H1 (cell line): ENCODE results near the gene ZFAND2B. TPM values are rescaled to one million over a fixed set of nuclear protein-coding genes. Genes with fewer than 3 reads are reported as not detected.

ENCODE experiments used
- JUND ChIP-seq: IDR thresholded peaks from 2 replicates; pipeline ENCODE4 v1.6.1; 2011; ENCODE audit warnings: mild to moderate bottlenecking, improper control_type of control experiment, low read length
- polyA plus RNA-seq, 7 experiments: library from polyadenylated mRNA; depleted of rRNA in 3 of 7; stranded (reverse) in 5 of 7; unstranded in 2 of 7; fragments of >200 nt in 5 of 7; fragments of 200-250 nt in 2 of 7; gene quantifications; 1 replicate in 5 of 7; 2 replicates in 1 of 7; 4 replicates in 1 of 7; pipeline versions ENCODE4 v1.2.1 to v1.2.3, GENCODE V29; 2011 to 2013; ENCODE audit warnings: missing spikeins in 2 of 7, mixed read lengths in 2 of 7
- total RNA-seq: library from RNA; stranded (reverse); fragmentation: NEBNext Ultra II Directional; extraction: Animal tissue kit (Norgen Biotek cat#: 25700); gene quantifications from 2 replicates; pipeline ENCODE4 v1.2.1, GENCODE V29; 2021

ZFAND2B gene
- total and polyA plus RNA-seq, 2 of the 8 experiments (the other 6 are each of a cell fraction or from before 2014, with no cell fraction given), result 16.0 to 17.9 TPM

- no peak for TF ChIP-seq JUND
Measured at GRCh38 chr2:219214786-219215185, 8.2 kb downstream of the ZFAND2B start (continued).
